H1 (cell line): ENCODE results near the gene TEAD1. TPM values are rescaled to one million over a fixed set of nuclear protein-coding genes. Genes with fewer than 3 reads are reported as not detected.

ENCODE experiments used
- CTCF ChIA-PET: fragments of 300-600 bp; sonication (Branson Sonifier 250); formaldehyde crosslinking; loops from one replicate; lab custom pipeline; 2021; ENCODE audit not compliant: partially characterized antibody; lab: Charles Lee
- POLR2A ChIA-PET: fragments of 300-600 bp; sonication (Branson Sonifier 250); formaldehyde crosslinking; loops from one replicate; lab custom pipeline; 2021; ENCODE audit warnings: inconsistent platforms; ENCODE audit not compliant: partially characterized antibody; lab: Charles Lee
- DNase-seq, 2 experiments: peaks; one replicate each; pipeline versions ENCODE4 v3.0.0 to v3.0.0-alpha.2; 2010 to 2022; ENCODE audit warnings: low spot score in 2 of 2, low read depth in 1 of 2, mixed read lengths in 1 of 2
- FAIRE-seq: peaks from 2 replicates; lab custom pipeline; 2011; peaks lifted over from hg19 to GRCh38; lab: Jason Lieb, UNC
- H2AFZ ChIP-seq: 2 replicates; pipeline ENCODE4 v1.8.1; 2012; ENCODE audit warnings: low read length, inconsistent platforms
- H2AK5ac ChIP-seq: 2 replicates; pipeline ENCODE4 v1.6.1; 2013; ENCODE audit warnings: low read depth, low read length
- H2BK120ac ChIP-seq: replicated peaks from 2 replicates; pipeline ENCODE3; 2013; ENCODE audit warnings: low read depth, low read length, inconsistent platforms
- H2BK12ac ChIP-seq: 2 replicates; pipeline ENCODE4 v1.6.1; 2013; ENCODE audit warnings: low read depth, low read length
- H2BK15ac ChIP-seq: 2 replicates; pipeline ENCODE4 v1.6.1; 2013; ENCODE audit warnings: low read length
- H2BK20ac ChIP-seq: 2 replicates; pipeline ENCODE4 v1.6.1; 2013; ENCODE audit warnings: low read length
- H2BK5ac ChIP-seq: 2 replicates; pipeline ENCODE4 v1.6.1; 2013; ENCODE audit warnings: low read depth, low read length
- H3K14ac ChIP-seq: 2 replicates; pipeline ENCODE4 v1.6.1; 2013; ENCODE audit warnings: inconsistent platforms; ENCODE audit not compliant: insufficient read length
- H3K18ac ChIP-seq: 2 replicates; pipeline ENCODE4 v1.6.1; 2013; ENCODE audit warnings: low read length; ENCODE audit errors: extremely low read depth
- H3K23ac ChIP-seq: 2 replicates; pipeline ENCODE4 v1.6.1; 2013; ENCODE audit warnings: inconsistent platforms; ENCODE audit not compliant: insufficient read length
- H3K23me2 ChIP-seq: 2 replicates; pipeline ENCODE4 v1.6.1; 2013; ENCODE audit warnings: low read depth, low read length
- H3K27ac ChIP-seq: 2 replicates; pipeline ENCODE4 v1.6.1; 2011; ENCODE audit warnings: low read depth, low read length, inconsistent platforms
- H3K27me3 ChIP-seq, 4 experiments: replicated peaks in 1 of 4; 1 replicate in 1 of 4; 2 replicates in 3 of 4; pipeline versions ENCODE4 v1.6.1 to v1.8.1; 2011 to 2013; ENCODE audit warnings: low read length in 3 of 4, mild to moderate bottlenecking in 3 of 4, inconsistent platforms in 2 of 4, mixed read lengths in 2 of 4, moderate library complexity in 1 of 4; ENCODE audit not compliant: control insufficient read depth in 3 of 4, insufficient read depth in 3 of 4; ENCODE audit errors: extremely low read depth in 1 of 4
- H3K36me3 ChIP-seq, 4 experiments: 2 replicates each; pipeline versions ENCODE4 v1.6.1 to v1.8.1; 2011 to 2013; ENCODE audit warnings: mild to moderate bottlenecking in 4 of 4, low read length in 3 of 4, moderate library complexity in 2 of 4, control low read depth in 1 of 4, inconsistent platforms in 1 of 4; ENCODE audit not compliant: insufficient read depth in 4 of 4, control insufficient read depth in 2 of 4
- H3K4ac ChIP-seq: replicated peaks from 2 replicates; pipeline ENCODE3; 2013; ENCODE audit warnings: low read length, low read depth, mixed read lengths, inconsistent platforms; ENCODE audit not compliant: insufficient read length
- H3K4me1 ChIP-seq, 4 experiments: replicated peaks in 1 of 4; 1 replicate in 1 of 4; 2 replicates in 3 of 4; pipeline versions ENCODE4 v1.6.1 to v1.8.1; 2011 to 2013; ENCODE audit warnings: low read length in 3 of 4, inconsistent platforms in 2 of 4, mixed read lengths in 1 of 4; ENCODE audit not compliant: insufficient read depth in 4 of 4, control insufficient read depth in 3 of 4
- H3K4me2 ChIP-seq, 2 experiments: 2 replicates each; pipeline versions ENCODE4 v1.6.1 to v1.8.1; 2011 to 2013; ENCODE audit warnings: low read depth in 2 of 2, low read length in 2 of 2, control low read depth in 1 of 2, inconsistent platforms in 1 of 2, mild to moderate bottlenecking in 1 of 2; ENCODE audit not compliant: insufficient read depth in 1 of 2
- H3K4me3 ChIP-seq, 4 experiments: fragments of 200-600, 300-600 bp in 1 of 4; sonication (generic), shearing (Covaris generic), sonication (Bioruptor Twin) in 1 of 4; 2 replicates each; pipeline versions ENCODE4 v1.5.1 to v1.8.1; 2011 to 2016; ENCODE audit warnings: low read length in 4 of 4, low read depth in 3 of 4, control low read depth in 2 of 4, inconsistent platforms in 2 of 4, mild to moderate bottlenecking in 2 of 4, mixed read lengths in 1 of 4, moderate library complexity in 1 of 4; ENCODE audit not compliant: insufficient read depth in 2 of 4; ENCODE audit errors: extremely low read depth in 1 of 4
- H3K56ac ChIP-seq: replicated peaks from 2 replicates; pipeline ENCODE3; 2013; ENCODE audit warnings: low read depth, mild to moderate bottlenecking, mixed read lengths, low read length, inconsistent platforms; ENCODE audit not compliant: insufficient read length
- H3K79me1 ChIP-seq: 2 replicates; pipeline ENCODE4 v1.6.1; 2013; ENCODE audit warnings: low read depth, low read length, control low read depth
- H3K79me2 ChIP-seq, 2 experiments: 2 replicates each; pipeline versions ENCODE4 v1.6.1 to v1.8.1; 2012 to 2013; ENCODE audit warnings: low read length in 2 of 2, mild to moderate bottlenecking in 2 of 2, inconsistent platforms in 1 of 2; ENCODE audit not compliant: insufficient read depth in 2 of 2, control insufficient read depth in 1 of 2
- H3K9ac ChIP-seq, 4 experiments: replicated peaks in 1 of 4; 1 replicate in 1 of 4; 2 replicates in 3 of 4; pipeline versions ENCODE4 v1.6.1 to v1.8.1; 2011 to 2013; ENCODE audit warnings: low read depth in 3 of 4, low read length in 3 of 4, control low read depth in 2 of 4, mild to moderate bottlenecking in 2 of 4, moderate library complexity in 2 of 4, inconsistent platforms in 1 of 4; ENCODE audit errors: extremely low read depth in 1 of 4
- H3K9me3 ChIP-seq, 2 experiments: 2 replicates each; pipeline versions ENCODE4 v1.6.1 to v1.8.1; 2012 to 2013; ENCODE audit warnings: mild to moderate bottlenecking in 2 of 2, moderate library complexity in 2 of 2, control low read depth in 1 of 2, inconsistent platforms in 1 of 2, low read depth in 1 of 2, low read length in 1 of 2, mixed read lengths in 1 of 2; ENCODE audit not compliant: insufficient read depth in 2 of 2
- H4K20me1 ChIP-seq, 2 experiments: replicated peaks in 1 of 2; 2 replicates each; pipeline versions ENCODE3 to v1.8.1; 2011 to 2013; ENCODE audit warnings: inconsistent platforms in 2 of 2, low read length in 2 of 2, mild to moderate bottlenecking in 1 of 2; ENCODE audit not compliant: insufficient read depth in 2 of 2, control insufficient read depth in 1 of 2
- H4K5ac ChIP-seq: 2 replicates; pipeline ENCODE4 v1.6.1; 2013; ENCODE audit warnings: low read length, low read depth, mixed read lengths, inconsistent platforms; ENCODE audit not compliant: insufficient read length
- H4K8ac ChIP-seq: 2 replicates; pipeline ENCODE4 v1.8.0; 2013; ENCODE audit warnings: mild to moderate bottlenecking, moderate library complexity, low read length, inconsistent platforms; ENCODE audit not compliant: insufficient read depth; ENCODE audit errors: extremely low read depth
- H4K91ac ChIP-seq: replicated peaks from 2 replicates; pipeline ENCODE3; 2013; ENCODE audit warnings: low read length, mixed read lengths, inconsistent platforms; ENCODE audit not compliant: insufficient read length
- MAX ChIP-seq: IDR thresholded peaks from 2 replicates; pipeline ENCODE4 v1.6.1; 2012; ENCODE audit warnings: inconsistent platforms
- RFX5 ChIP-seq: IDR thresholded peaks from 2 replicates; pipeline ENCODE4 v1.6.1; 2011; ENCODE audit warnings: low read depth, low read length, improper control_type of control experiment, borderline replicate concordance
- SIN3A ChIP-seq, 2 experiments: IDR thresholded peaks in 1 of 2; conservative IDR thresholded peaks in 1 of 2; 2 replicates each; pipeline ENCODE4 v1.6.1; 2011 to 2012; ENCODE audit warnings: low read length in 2 of 2, improper control_type of control experiment in 1 of 2, low read depth in 1 of 2, mild to moderate bottlenecking in 1 of 2
- SIX5 ChIP-seq: IDR thresholded peaks from 2 replicates; pipeline ENCODE4 v1.6.1; 2011; ENCODE audit warnings: mild to moderate bottlenecking, low read depth, low read length
- SP1 ChIP-seq: IDR thresholded peaks from 2 replicates; pipeline ENCODE4 v1.6.1; 2011; ENCODE audit warnings: low read depth, low read length
- TEAD4 ChIP-seq: IDR thresholded peaks from 2 replicates; pipeline ENCODE4 v1.6.1; 2012; ENCODE audit warnings: low read depth, low read length, inconsistent platforms, mixed read lengths
- YY1 ChIP-seq: IDR thresholded peaks from 2 replicates; pipeline ENCODE4 v1.6.1; 2011; ENCODE audit warnings: low read depth, mild to moderate bottlenecking, low read length
- WGBS, 2 experiments: shearing (Covaris generic) in 1 of 2; methylation state at CpG; one replicate each; pipeline versions ENCODE4 v1.1.6 to v1.1.7; 2013 to 2015; ENCODE audit warnings: low lambda C conversion rate in 2 of 2, mixed read lengths in 2 of 2, inconsistent platforms in 1 of 2, low coverage in 1 of 2, missing lambda C conversion rate in 1 of 2; ENCODE audit not compliant: insufficient replicate concordance in 2 of 2, insufficient coverage in 1 of 2, insufficient read length in 1 of 2; ENCODE audit errors: extremely low coverage in 1 of 2, missing lambda C conversion rate in 1 of 2; 5-methylcytosine and 5-hydroxymethylcytosine counted together
- polyA plus RNA-seq, 7 experiments: library from polyadenylated mRNA; depleted of rRNA in 3 of 7; stranded (reverse) in 5 of 7; unstranded in 2 of 7; fragments of >200 nt in 5 of 7; fragments of 200-250 nt in 2 of 7; gene quantifications; 1 replicate in 5 of 7; 2 replicates in 1 of 7; 4 replicates in 1 of 7; pipeline versions ENCODE4 v1.2.1 to v1.2.3, GENCODE V29; 2011 to 2013; ENCODE audit warnings: missing spikeins in 2 of 7, mixed read lengths in 2 of 7
- total RNA-seq: library from RNA; stranded (reverse); fragmentation: NEBNext Ultra II Directional; extraction: Animal tissue kit (Norgen Biotek cat#: 25700); gene quantifications from 2 replicates; pipeline ENCODE4 v1.2.1, GENCODE V29; 2021
- TF ChIP-seq, protein P1 (sequence below): IDR thresholded peaks from 2 replicates; pipeline ENCODE4 v1.6.1; 2012; ENCODE audit warnings: low read length, inconsistent platforms

The TEAD1 gene
- total and polyA plus RNA-seq, 2 of the 8 experiments (the other 6 are each of a cell fraction or from before 2014, with no cell fraction given) = 15.6 to 67.4 TPM

DNA sequence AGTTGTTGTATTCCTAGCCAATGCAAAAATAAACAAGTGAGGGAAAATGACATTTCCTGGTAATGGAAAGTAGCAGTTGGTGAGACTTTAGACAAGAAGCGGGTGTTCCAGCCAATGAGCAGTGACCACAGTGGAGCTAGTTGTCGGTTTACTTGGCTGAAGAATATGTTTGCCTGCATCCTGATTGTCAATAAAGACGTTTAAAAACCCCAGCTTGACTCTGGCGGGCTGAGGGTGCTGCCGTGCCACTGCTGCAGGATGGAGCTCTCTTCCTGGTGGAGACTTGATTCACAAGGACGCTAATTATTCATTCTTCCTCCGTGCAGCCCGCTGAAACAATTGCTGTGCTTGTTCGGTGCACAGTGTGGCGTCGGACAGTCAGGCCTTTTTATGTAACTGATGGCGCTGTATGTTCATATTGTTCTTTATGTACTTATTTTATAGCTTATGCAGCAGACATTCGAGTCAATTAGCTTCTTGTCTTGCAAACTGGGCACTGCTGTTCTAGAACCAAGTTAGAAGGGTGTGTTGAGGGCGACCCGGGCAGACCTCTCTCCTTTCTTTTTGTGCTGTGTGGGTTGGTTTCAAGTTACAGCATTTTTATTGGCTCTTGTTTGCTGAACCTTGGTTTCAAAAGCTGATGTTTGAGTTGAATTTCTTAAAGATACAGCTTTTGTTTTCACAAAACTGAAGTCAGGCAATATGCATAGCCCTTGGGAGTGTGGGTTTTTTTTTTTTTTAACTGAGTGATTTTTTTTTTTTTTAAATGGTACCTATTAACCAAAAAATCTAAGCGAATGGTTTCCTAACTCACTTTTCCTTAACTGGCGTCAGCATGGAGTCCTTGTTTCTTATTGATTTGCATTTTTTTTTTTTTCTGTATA, 153.9 kb downstream of the TEAD1 start:
- Histone ChIP-seq H3K56ac (no peak overlapping the region), H3K9ac (peak overlapping the region in 2 of 4 experiments; percentile 38 to 50; a peak in 3 of 7 replicates), H3K4ac (no peak overlapping the region), H3K36me3 (no peaks in the 10 kb centered on the region), H2AFZ (no peak overlapping the region), H2BK12ac (peak overlapping the region; percentile 72; the same call in 1 of the 2 replicates), H2BK15ac (no peak overlapping the region), H3K14ac (no peak overlapping the region), H2BK5ac (peak overlapping the region; percentile 80), H3K4me2 (peak overlapping the region; percentile 84 to 88), H2BK20ac (no peak overlapping the region), H2BK120ac (no peak overlapping the region), H4K5ac (peak overlapping the region; percentile 73), H3K27me3 (no peaks in the 10 kb centered on the region), H3K4me1 (peaks cover 24 to 42% (median 32%) of the 10 kb centered on the region in 4 experiments), H3K27ac (peak overlapping the region; percentile 73), H4K91ac (peak overlapping the region; percentile 29), H3K18ac (peak overlapping the region; percentile 52), H3K4me3 (peak overlapping the region; percentile 44 to 60 (median 50); a peak in 7 of 8 replicates), H3K9me3 (no peaks in the 10 kb centered on the region), H3K23ac (no peak overlapping the region), H4K20me1 (no peaks in the 10 kb centered on the region), H3K79me2 (peaks cover 2 to 56% of the 10 kb centered on the region in 2 experiments; a peak in 3 of 4 replicates), H2AK5ac (no peak overlapping the region), H3K79me1 (no peaks in the 10 kb centered on the region; the same call in 1 of the 2 replicates), H3K23me2 (0 out of 2 replicates have a peak, but pooled peaks cover 6% of the 10 kb centered on the region), H4K8ac (no peak overlapping the region)
- ChIA-PET POLR2A (interaction anchor here (0.6 to 5.2 kb wide), 10 partner anchors 10 to 466 kb away, joined by 3 to 32 read pairs (median 4); no protein-coding TSS in a partner anchor), CTCF (interaction anchor here (0.6 to 2.7 kb wide), 7 partner anchors 13 to 497 kb away, joined by 3 to 11 read pairs (median 4); no protein-coding TSS in a partner anchor)
- DNase-seq (peak in 1 of 2 experiments; percentile 29), FAIRE-seq (peak; percentile 95)
- WGBS, 2 experiments = 4% methylated on average over 17 of the region's 17 CpGs; no CpG with 5 or more reads in 1 of the 2 experiments
- TF ChIP-seq, protein P1, sequence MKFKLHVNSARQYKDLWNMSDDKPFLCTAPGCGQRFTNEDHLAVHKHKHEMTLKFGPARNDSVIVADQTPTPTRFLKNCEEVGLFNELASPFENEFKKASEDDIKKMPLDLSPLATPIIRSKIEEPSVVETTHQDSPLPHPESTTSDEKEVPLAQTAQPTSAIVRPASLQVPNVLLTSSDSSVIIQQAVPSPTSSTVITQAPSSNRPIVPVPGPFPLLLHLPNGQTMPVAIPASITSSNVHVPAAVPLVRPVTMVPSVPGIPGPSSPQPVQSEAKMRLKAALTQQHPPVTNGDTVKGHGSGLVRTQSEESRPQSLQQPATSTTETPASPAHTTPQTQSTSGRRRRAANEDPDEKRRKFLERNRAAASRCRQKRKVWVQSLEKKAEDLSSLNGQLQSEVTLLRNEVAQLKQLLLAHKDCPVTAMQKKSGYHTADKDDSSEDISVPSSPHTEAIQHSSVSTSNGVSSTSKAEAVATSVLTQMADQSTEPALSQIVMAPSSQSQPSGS = no peak
- TF ChIP-seq SIX5 (peak; percentile 25; the same call in 1 of the 2 replicates), YY1 (no peak), TEAD4 (no peak), SIN3A (conservative IDR thresholded peaks at IDR 0.05 in 1 of 2, IDR thresholded peaks at IDR 0.05 in 1 of 2; ENCODE audit: low read depth in 1 of 2, low read length in 2 of 2) (no peak), MAX (peak; percentile 23; the same call in 1 of the 2 replicates), RFX5 (no peak), SP1 (0 out of 2 replicates have a peak, but pooled peaks have one; percentile 22)
